ENCODE measurements around the gene IL26.

IL26 gene, protein sequence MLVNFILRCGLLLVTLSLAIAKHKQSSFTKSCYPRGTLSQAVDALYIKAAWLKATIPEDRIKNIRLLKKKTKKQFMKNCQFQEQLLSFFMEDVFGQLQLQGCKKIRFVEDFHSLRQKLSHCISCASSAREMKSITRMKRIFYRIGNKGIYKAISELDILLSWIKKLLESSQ

DNA sequence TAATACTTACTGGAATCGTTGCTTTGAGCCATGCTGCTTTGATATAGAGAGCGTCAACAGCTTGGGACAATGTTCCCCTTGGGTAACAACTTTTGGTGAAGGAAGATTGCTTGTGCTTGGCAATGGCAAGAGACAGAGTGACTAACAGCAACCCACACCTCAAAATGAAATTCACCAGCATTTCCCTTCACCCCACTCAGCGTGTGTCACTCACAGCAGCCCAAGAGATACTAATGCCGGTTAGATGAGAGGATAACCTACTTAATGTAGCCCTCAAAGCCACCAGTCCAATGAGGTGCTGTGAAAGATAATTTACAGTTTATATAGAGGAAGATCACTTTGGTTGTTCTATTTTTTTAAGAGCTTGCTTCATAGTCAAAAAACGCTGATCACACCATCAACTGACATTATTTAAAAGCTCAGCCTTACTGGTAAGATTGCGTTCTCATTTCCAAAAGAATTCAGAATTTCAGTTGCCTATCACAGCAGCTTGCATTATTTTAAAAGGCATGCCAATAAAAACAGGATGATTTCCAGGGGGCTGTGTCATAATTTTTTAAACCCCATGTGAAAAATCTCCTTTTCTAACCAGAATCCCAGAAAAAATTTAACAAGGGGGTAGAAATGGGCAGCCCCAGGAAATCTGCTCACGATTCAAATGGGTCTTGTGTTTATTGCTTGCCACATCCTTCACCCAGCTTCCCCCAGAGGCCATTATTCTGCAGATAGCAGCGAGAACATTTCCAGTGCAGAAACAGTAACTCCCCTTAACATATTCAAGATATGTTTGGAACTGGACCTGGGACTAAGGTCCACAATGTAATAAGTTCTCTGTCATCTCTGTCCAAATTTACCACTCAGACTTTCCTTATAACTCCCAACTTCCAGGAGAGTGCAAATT, at the start of gene IL26:
TSS of gene IL26 (minus strand) at position 235 of the 901 bp plus-strand sequence. CDS start at position 181, 54 bp downstream.
- no peaks in the 10 kb centered on the region for H3K9me3 ChIP-seq (ENCODE audit: control insufficient read depth in 5 of 5, low read length in 5 of 5)
- H3K27ac ChIP-seq (ENCODE audit: low read depth, low read length), result no peak within 1 kb of the TSS
- H3K9ac ChIP-seq (ENCODE audit: low read length in 5 of 5), result no peak within 1 kb of the TSS
- H3K4me1 ChIP-seq (ENCODE audit: control insufficient read depth in 5 of 5, insufficient read depth in 5 of 5, low read length in 5 of 5), result peaks cover 0 to 14% (median 7%) of the 10 kb centered on the region in 5 donors
- H3K4me3 ChIP-seq (ENCODE audit: low read depth in 1 of 5, low read length in 5 of 5), result no peak within 1 kb of the TSS
- peaks cover 0 to 2% (median 0%) of the 10 kb centered on the region in 5 donors for H3K27me3 ChIP-seq (ENCODE audit: control insufficient read depth in 5 of 5, insufficient read depth in 4 of 5, low read length in 5 of 5)
- H3K36me3 ChIP-seq (ENCODE audit: control insufficient read depth in 5 of 5, insufficient read depth in 5 of 5, low read length in 5 of 5), result no peaks in the 10 kb centered on the region

DNA sequence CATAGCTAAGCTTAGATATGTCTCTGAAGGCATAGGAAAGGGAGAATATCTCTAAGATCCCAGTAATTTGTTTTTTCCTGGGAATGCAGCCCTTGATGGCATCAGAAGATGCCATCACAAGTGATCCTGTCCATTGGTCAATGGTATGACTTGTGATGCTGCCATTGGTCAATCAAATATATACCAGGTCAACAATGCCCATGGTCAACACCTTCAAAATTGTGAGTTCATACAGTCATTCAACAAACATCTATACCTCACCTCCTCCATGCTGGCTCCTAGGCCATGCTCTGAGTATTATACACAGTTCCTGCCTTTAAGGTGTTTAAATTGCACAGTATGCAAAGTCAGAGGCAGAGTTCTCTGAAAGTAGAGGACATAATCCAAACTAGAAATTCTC, 47.1 kb upstream of the IL26 start:
- H3K9me3 ChIP-seq (ENCODE audit: control insufficient read depth in 5 of 5, low read length in 5 of 5), result no peaks in the 10 kb centered on the region
- no peaks in the 10 kb centered on the region for H3K36me3 ChIP-seq (ENCODE audit: control insufficient read depth in 5 of 5, insufficient read depth in 5 of 5, low read length in 5 of 5)
- no peak overlapping the region for H3K4me3 ChIP-seq (ENCODE audit: low read depth in 1 of 5, low read length in 5 of 5)
- H3K4me1 ChIP-seq (ENCODE audit: control insufficient read depth in 5 of 5, insufficient read depth in 5 of 5, low read length in 5 of 5), result peaks cover 0 to 14% (median 0%) of the 10 kb centered on the region in 5 donors
- no peaks in the 10 kb centered on the region for H3K27me3 ChIP-seq (ENCODE audit: control insufficient read depth in 5 of 5, insufficient read depth in 4 of 5, low read length in 5 of 5)
- H3K27ac ChIP-seq (ENCODE audit: low read depth, low read length), result no peak overlapping the region
- H3K9ac ChIP-seq (ENCODE audit: low read length in 5 of 5), result no peak overlapping the region

DNA sequence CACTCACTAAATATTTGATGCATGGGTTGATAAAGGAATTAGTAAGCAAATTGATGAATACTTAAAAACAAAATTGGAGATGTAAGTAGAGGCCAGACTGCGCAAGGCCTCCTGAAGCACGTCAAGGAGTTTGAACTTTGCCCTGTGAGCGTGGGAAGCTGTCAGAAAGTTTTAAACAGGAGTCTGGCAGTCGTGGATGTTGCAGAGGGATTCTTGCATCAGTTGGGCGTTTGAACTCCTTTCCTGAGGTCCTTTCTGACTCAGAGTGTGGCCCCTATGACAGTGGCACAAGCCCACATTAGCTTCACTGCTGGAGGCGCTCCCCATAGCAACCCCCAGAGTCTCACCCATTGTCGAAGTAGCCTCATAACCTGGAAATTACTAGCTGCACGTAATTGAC, 45.7 kb upstream of the IL26 start:
- no peaks in the 10 kb centered on the region for H3K9me3 ChIP-seq (ENCODE audit: control insufficient read depth in 5 of 5, low read length in 5 of 5)
- H3K9ac ChIP-seq (ENCODE audit: low read length in 5 of 5), result no peak overlapping the region
- no peak overlapping the region for H3K27ac ChIP-seq (ENCODE audit: low read depth, low read length)
- no peaks in the 10 kb centered on the region for H3K36me3 ChIP-seq (ENCODE audit: control insufficient read depth in 5 of 5, insufficient read depth in 5 of 5, low read length in 5 of 5)
- peaks cover 0 to 10% (median 0%) of the 10 kb centered on the region in 5 donors for H3K4me1 ChIP-seq (ENCODE audit: control insufficient read depth in 5 of 5, insufficient read depth in 5 of 5, low read length in 5 of 5)
- H3K27me3 ChIP-seq (ENCODE audit: control insufficient read depth in 5 of 5, insufficient read depth in 4 of 5, low read length in 5 of 5), result no peaks in the 10 kb centered on the region
- no peak overlapping the region for H3K4me3 ChIP-seq (ENCODE audit: low read depth in 1 of 5, low read length in 5 of 5)

DNA sequence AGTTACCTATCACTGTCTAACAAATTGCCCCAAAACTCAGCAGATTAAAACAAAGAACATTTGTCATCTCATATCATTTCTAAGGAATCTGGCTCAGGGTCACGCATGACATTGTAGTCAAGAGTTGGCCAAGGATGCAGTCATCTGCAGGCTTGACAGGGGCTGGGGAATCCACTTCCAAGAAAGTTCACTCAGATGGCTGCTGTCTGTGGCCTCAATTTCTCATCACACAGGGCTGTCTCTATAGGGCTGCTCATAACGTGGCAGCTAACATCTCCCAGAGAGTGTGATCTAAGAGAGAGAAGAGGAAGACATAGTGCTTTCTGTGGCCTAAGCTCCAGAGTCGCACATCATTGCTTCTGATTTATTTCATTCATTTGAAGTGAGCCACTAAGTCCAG, 44.7 kb upstream of the IL26 start:
- Histone ChIP-seq H3K27ac (ENCODE audit: low read depth, low read length) (no peak overlapping the region), H3K4me3 (ENCODE audit: low read depth in 1 of 5, low read length in 5 of 5) (no peak overlapping the region), H3K27me3 (ENCODE audit: control insufficient read depth in 5 of 5, insufficient read depth in 4 of 5, low read length in 5 of 5) (no peaks in the 10 kb centered on the region), H3K4me1 (ENCODE audit: control insufficient read depth in 5 of 5, insufficient read depth in 5 of 5, low read length in 5 of 5) (peaks cover 0 to 10% (median 0%) of the 10 kb centered on the region in 5 donors), H3K9ac (ENCODE audit: low read length in 5 of 5) (no peak overlapping the region), H3K36me3 (ENCODE audit: control insufficient read depth in 5 of 5, insufficient read depth in 5 of 5, low read length in 5 of 5) (no peaks in the 10 kb centered on the region), H3K9me3 (ENCODE audit: control insufficient read depth in 5 of 5, low read length in 5 of 5) (no peaks in the 10 kb centered on the region)

DNA sequence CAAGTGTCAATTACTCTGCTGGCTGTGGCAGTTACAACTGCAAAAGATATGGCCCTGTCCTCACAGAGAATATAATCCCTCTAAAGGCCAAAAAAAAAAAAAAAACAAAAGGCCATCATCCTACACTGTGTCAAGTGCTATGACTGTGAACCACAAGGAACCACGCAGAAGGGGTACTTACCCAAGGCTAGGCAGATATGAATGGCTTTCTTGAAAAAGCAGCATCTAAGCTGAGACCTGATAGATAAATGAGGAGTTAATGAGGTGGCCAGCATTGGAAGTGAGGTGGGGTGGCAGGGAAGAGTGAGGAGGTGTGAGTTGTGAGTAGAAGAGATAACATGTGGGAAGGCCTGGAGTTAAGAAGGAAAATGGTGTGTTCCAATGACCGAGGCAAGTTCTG, 44.2 kb upstream of the IL26 start:
- Histone ChIP-seq H3K9me3 (ENCODE audit: control insufficient read depth in 5 of 5, low read length in 5 of 5) (no peaks in the 10 kb centered on the region), H3K27me3 (ENCODE audit: control insufficient read depth in 5 of 5, insufficient read depth in 4 of 5, low read length in 5 of 5) (no peaks in the 10 kb centered on the region), H3K36me3 (ENCODE audit: control insufficient read depth in 5 of 5, insufficient read depth in 5 of 5, low read length in 5 of 5) (no peaks in the 10 kb centered on the region), H3K27ac (ENCODE audit: low read depth, low read length) (no peak overlapping the region), H3K4me1 (ENCODE audit: control insufficient read depth in 5 of 5, insufficient read depth in 5 of 5, low read length in 5 of 5) (peaks cover 0 to 10% (median 0%) of the 10 kb centered on the region in 5 donors), H3K4me3 (ENCODE audit: low read depth in 1 of 5, low read length in 5 of 5) (no peak overlapping the region), H3K9ac (ENCODE audit: low read length in 5 of 5) (no peak overlapping the region)

DNA sequence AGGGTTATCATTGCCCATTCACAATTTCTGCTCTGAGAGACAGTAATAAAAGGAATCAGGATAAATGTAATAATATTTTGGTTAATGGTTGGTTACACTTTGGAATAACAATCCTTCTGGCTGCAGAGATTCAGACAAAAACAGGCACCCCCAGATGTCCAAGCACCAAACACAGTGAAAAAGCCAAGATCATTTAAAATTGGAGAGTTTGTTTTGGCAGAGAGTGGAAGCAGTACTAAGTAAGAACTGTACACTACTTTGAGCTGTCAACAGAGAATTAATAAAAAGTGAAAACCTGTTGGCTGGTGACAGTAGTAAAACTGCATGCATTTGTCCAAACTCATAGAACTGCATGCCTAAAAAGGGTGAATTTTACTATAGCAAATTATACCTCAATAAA, 43.4 kb upstream of the IL26 start:
- Histone ChIP-seq H3K9ac (ENCODE audit: low read length in 5 of 5) (no peak overlapping the region), H3K27ac (ENCODE audit: low read depth, low read length) (no peak overlapping the region), H3K9me3 (ENCODE audit: control insufficient read depth in 5 of 5, low read length in 5 of 5) (no peaks in the 10 kb centered on the region), H3K4me1 (ENCODE audit: control insufficient read depth in 5 of 5, insufficient read depth in 5 of 5, low read length in 5 of 5) (peaks cover 0 to 10% (median 0%) of the 10 kb centered on the region in 5 donors), H3K4me3 (ENCODE audit: low read depth in 1 of 5, low read length in 5 of 5) (no peak overlapping the region), H3K27me3 (ENCODE audit: control insufficient read depth in 5 of 5, insufficient read depth in 4 of 5, low read length in 5 of 5) (no peaks in the 10 kb centered on the region), H3K36me3 (ENCODE audit: control insufficient read depth in 5 of 5, insufficient read depth in 5 of 5, low read length in 5 of 5) (no peaks in the 10 kb centered on the region)

DNA sequence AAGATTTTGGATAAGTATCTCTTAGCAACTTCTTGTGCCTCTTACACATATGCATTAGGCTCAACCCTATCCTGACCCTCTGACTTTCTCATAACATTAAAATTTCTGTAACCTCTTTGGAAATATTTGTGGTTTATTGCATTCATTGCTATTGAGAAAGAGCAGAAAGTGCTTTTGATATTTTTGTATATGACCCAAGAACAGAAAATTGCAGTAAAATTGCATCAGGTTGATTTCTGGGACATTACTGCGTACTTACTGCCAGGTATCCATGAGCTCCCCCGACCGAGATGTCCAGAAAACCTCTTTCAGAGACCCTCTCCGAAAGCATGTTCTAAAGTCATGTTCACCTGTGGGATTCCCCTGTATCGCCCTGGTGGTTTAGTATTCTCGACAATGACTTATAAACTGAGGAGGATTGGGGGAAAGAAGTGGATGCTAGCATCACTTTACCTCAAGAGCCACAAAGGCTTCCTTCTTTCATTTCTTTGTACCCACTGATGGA, 42.3 kb upstream of the IL26 start:
- H3K9ac ChIP-seq (ENCODE audit: low read length in 5 of 5), result peak overlapping the region in 1 of 5 donors; percentile 33
- H3K27me3 ChIP-seq (ENCODE audit: control insufficient read depth in 5 of 5, insufficient read depth in 4 of 5, low read length in 5 of 5), result no peaks in the 10 kb centered on the region
- H3K4me1 ChIP-seq (ENCODE audit: control insufficient read depth in 5 of 5, insufficient read depth in 5 of 5, low read length in 5 of 5), result peaks cover 0 to 10% (median 0%) of the 10 kb centered on the region in 5 donors
- no peak overlapping the region for H3K27ac ChIP-seq (ENCODE audit: low read depth, low read length)
- H3K9me3 ChIP-seq (ENCODE audit: control insufficient read depth in 5 of 5, low read length in 5 of 5), result no peaks in the 10 kb centered on the region
- H3K4me3 ChIP-seq (ENCODE audit: low read depth in 1 of 5, low read length in 5 of 5), result no peak overlapping the region
- no peaks in the 10 kb centered on the region for H3K36me3 ChIP-seq (ENCODE audit: control insufficient read depth in 5 of 5, insufficient read depth in 5 of 5, low read length in 5 of 5)

DNA sequence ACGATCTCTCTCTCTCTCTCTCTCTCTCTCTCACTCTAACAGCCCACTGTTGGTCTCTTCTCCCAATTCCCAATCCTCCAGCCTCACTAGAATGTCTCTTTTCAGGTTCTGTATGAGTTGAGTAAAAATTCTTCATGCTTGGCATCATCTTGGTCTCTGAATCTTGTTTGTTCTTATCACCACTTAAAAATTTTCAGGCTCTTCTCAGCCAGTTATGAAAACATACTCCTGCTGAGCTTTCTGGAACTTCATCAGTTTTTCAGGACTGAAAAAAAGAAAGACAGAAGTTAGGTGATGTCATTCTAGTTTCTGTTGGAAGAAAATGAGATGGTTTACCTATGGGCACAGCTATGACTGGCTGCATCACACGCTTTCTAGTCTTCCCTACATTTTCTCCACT, 39.2 kb upstream of the IL26 start:
- no peak overlapping the region for H3K27ac ChIP-seq (ENCODE audit: low read depth, low read length)
- no peaks in the 10 kb centered on the region for H3K27me3 ChIP-seq (ENCODE audit: control insufficient read depth in 5 of 5, insufficient read depth in 4 of 5, low read length in 5 of 5)
- H3K9me3 ChIP-seq (ENCODE audit: control insufficient read depth in 5 of 5, low read length in 5 of 5), result no peaks in the 10 kb centered on the region
- no peak overlapping the region for H3K9ac ChIP-seq (ENCODE audit: low read length in 5 of 5)
- peaks cover 0 to 7% (median 0%) of the 10 kb centered on the region in 5 donors for H3K4me1 ChIP-seq (ENCODE audit: control insufficient read depth in 5 of 5, insufficient read depth in 5 of 5, low read length in 5 of 5)
- no peaks in the 10 kb centered on the region for H3K36me3 ChIP-seq (ENCODE audit: control insufficient read depth in 5 of 5, insufficient read depth in 5 of 5, low read length in 5 of 5)
- no peak overlapping the region for H3K4me3 ChIP-seq (ENCODE audit: low read depth in 1 of 5, low read length in 5 of 5)

DNA sequence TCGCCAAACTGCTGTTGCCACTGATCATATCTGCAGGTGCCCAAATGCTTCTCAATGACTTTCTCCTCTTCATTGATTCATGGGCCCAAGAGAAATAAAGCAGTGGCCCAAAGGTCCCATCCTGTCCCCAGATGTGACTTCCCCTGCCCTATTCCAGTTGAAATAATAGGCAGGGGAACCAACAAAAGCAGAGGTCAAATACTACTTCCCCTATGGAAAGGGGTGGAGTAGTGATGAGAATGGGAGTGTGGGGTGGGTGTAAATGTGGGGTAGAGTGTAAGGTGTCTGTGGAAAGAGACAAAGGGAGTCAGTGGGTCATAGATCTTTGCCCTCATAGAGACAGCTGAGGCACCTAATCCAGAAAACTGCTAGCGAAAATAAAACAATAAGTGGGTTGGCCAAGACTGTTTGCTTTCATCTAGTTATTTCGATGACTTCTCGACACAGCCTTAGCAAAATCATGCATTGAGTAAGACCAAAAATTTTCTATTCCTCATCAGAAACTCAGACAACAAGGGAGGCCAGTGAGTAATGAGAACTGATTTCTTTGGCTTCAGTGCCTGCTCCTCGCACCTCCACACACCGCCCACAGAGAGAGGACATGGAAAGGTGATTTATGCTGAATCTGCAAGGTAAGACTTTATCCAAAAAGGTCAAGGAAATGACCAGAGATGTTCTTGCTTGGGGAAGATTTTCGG, 38.7 kb upstream of the IL26 start:
- Histone ChIP-seq H3K4me3 (ENCODE audit: low read depth in 1 of 5, low read length in 5 of 5) (no peak overlapping the region), H3K9ac (ENCODE audit: low read length in 5 of 5) (no peak overlapping the region), H3K9me3 (ENCODE audit: control insufficient read depth in 5 of 5, low read length in 5 of 5) (no peaks in the 10 kb centered on the region), H3K4me1 (ENCODE audit: control insufficient read depth in 5 of 5, insufficient read depth in 5 of 5, low read length in 5 of 5) (peaks cover 0 to 7% (median 0%) of the 10 kb centered on the region in 5 donors), H3K27ac (ENCODE audit: low read depth, low read length) (no peak overlapping the region), H3K27me3 (ENCODE audit: control insufficient read depth in 5 of 5, insufficient read depth in 4 of 5, low read length in 5 of 5) (no peaks in the 10 kb centered on the region), H3K36me3 (ENCODE audit: control insufficient read depth in 5 of 5, insufficient read depth in 5 of 5, low read length in 5 of 5) (no peaks in the 10 kb centered on the region)

DNA sequence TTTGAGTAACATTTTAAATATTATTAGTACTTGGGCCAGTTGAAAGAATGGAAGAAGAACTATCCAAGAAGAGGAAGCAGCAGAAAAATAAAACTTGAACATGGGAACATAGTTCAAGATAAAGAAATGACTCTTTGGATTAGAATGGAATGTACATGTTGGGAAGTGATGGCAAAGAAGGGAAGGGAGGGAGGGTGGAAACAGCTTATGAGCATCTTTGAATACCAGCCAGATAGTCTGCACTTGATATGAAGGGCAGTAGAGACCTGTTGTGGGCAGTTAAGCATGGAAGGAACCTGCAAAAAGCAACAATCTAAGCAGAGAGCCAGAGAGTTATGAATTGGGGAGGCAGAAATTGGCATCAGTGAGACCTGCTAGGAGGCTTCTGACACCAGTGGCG, 37.8 kb upstream of the IL26 start:
- Histone ChIP-seq H3K27ac (ENCODE audit: low read depth, low read length) (no peak overlapping the region), H3K4me3 (ENCODE audit: low read depth in 1 of 5, low read length in 5 of 5) (no peak overlapping the region), H3K36me3 (ENCODE audit: control insufficient read depth in 5 of 5, insufficient read depth in 5 of 5, low read length in 5 of 5) (no peaks in the 10 kb centered on the region), H3K27me3 (ENCODE audit: control insufficient read depth in 5 of 5, insufficient read depth in 4 of 5, low read length in 5 of 5) (no peaks in the 10 kb centered on the region), H3K9me3 (ENCODE audit: control insufficient read depth in 5 of 5, low read length in 5 of 5) (no peaks in the 10 kb centered on the region), H3K9ac (ENCODE audit: low read length in 5 of 5) (no peak overlapping the region), H3K4me1 (ENCODE audit: control insufficient read depth in 5 of 5, insufficient read depth in 5 of 5, low read length in 5 of 5) (peaks cover 0 to 7% (median 0%) of the 10 kb centered on the region in 5 donors)
